Progenitor cell of endocrine pancreas (in vitro differentiated cells): ENCODE measurements around the gene RNF13. TPM values are rescaled to one million over a fixed set of nuclear protein-coding genes. Genes with fewer than 3 reads are reported as not detected.
"Not testable (repeated sequence)": the region's sequence is repeated elsewhere in the genome, so short reads cannot be mapped to it uniquely, and the experiment has no call there.

Experiments used
- DNase-seq: peaks from one replicate; pipeline ENCODE4 v3.0.0; 2021; ENCODE audit warnings: low spot score; ENCODE audit not compliant: unreplicated experiment
- H3K27ac Mint-ChIP-seq: 2 replicates; pipeline ENCODE4 v1.8.0; 2021; ENCODE audit warnings: mild to moderate bottlenecking, moderate library complexity, mixed read lengths
- H3K27me3 Mint-ChIP-seq: 2 replicates; pipeline ENCODE4 v1.8.0; 2021; ENCODE audit warnings: mixed read lengths
- H3K36me3 Mint-ChIP-seq: 2 replicates; pipeline ENCODE4 v1.8.0; 2022; ENCODE audit warnings: mixed read lengths; ENCODE audit not compliant: insufficient read depth
- H3K4me1 Mint-ChIP-seq: 2 replicates; pipeline ENCODE4 v1.8.0; 2021; ENCODE audit warnings: low read depth, mixed read lengths
- H3K4me3 Mint-ChIP-seq: 2 replicates; pipeline ENCODE4 v1.8.0; 2021; ENCODE audit warnings: low read depth, mild to moderate bottlenecking, moderate library complexity, mixed read lengths
- H3K9me3 Mint-ChIP-seq: 2 replicates; pipeline ENCODE4 v1.8.0; 2021; ENCODE audit warnings: low read depth, mixed read lengths
- CTCF ChIP-seq: fragments of 200-600 bp; sonication (generic); IDR thresholded peaks from one replicate; pipeline ENCODE4 v1.5.0; 2021; ENCODE audit warnings: antibody characterized with exemption, mild to moderate bottlenecking; ENCODE audit not compliant: unreplicated experiment
- total RNA-seq: library from RNA; stranded (reverse); gene quantifications from 2 replicates; pipeline ENCODE4 v1.2.1, GENCODE V29; 2021

The RNF13 gene
- total RNA-seq, 1 donor from 2014 or later = 29.8 TPM

- H3K4me1 Mint-ChIP-seq = peaks cover 32% of the 10 kb centered on the region
- no peak for TF ChIP-seq CTCF
- H3K36me3 Mint-ChIP-seq = peaks cover 6% of the 10 kb centered on the region
- no peaks in the 10 kb centered on the region for H3K27me3 Mint-ChIP-seq
- peak within 1 kb of the TSS; percentile 99 for H3K27ac Mint-ChIP-seq
- H3K4me3 Mint-ChIP-seq = peak within 1 kb of the TSS; percentile 98
- no peaks in the 10 kb centered on the region for H3K9me3 Mint-ChIP-seq
- DNase-seq = peak; percentile 69
Measured at GRCh38 chr3:149970716-149971402, 157.8 kb downstream of the RNF13 start, which contains the start of gene PFN2. Gene PFN2, minus strand, starts transcription at chr3:149970895. Its CDS starts 39 bp downstream, at chr3:149970856.

- peak overlapping the region; percentile 98 for H3K4me3 Mint-ChIP-seq
- DNase-seq = no peak
- H3K4me1 Mint-ChIP-seq = peaks cover 29% of the 10 kb centered on the region
- no peak for TF ChIP-seq CTCF
- H3K27ac Mint-ChIP-seq = peak overlapping the region; percentile 99
- no peaks in the 10 kb centered on the region for H3K9me3 Mint-ChIP-seq
- no peaks in the 10 kb centered on the region for H3K27me3 Mint-ChIP-seq
- H3K36me3 Mint-ChIP-seq = peaks cover 4% of the 10 kb centered on the region
Measured at GRCh38 chr3:149971403-149972075, 158.5 kb downstream of the RNF13 start.

GRCh38 chr3:149975919-149976318 is 162.9 kb downstream of the RNF13 start:
- peaks cover 2% of the 10 kb centered on the region for H3K36me3 Mint-ChIP-seq
- no peak overlapping the region for H3K27ac Mint-ChIP-seq
- H3K4me1 Mint-ChIP-seq = peaks cover 12% of the 10 kb centered on the region
- no peak overlapping the region for H3K4me3 Mint-ChIP-seq
- DNase-seq = no peak
- no peaks in the 10 kb centered on the region for H3K27me3 Mint-ChIP-seq
- TF ChIP-seq CTCF = peak; percentile 15
- H3K9me3 Mint-ChIP-seq = peaks cover 7% of the 10 kb centered on the region

- TF ChIP-seq CTCF = no peak
- Mint-ChIP-seq H3K36me3 (peaks cover 2% of the 10 kb centered on the region), H3K4me1 (peaks cover 5% of the 10 kb centered on the region), H3K9me3 (peaks cover 7% of the 10 kb centered on the region), H3K4me3 (no peak overlapping the region), H3K27ac (no peak overlapping the region), H3K27me3 (no peaks in the 10 kb centered on the region)
- no peak for DNase-seq
Measured at GRCh38 chr3:149977386-149977785, 164.4 kb downstream of the RNF13 start.

GRCh38 chr3:149981979-149982378 is 169.0 kb downstream of the RNF13 start:
- not testable (repeated sequence) for H3K4me3 Mint-ChIP-seq, H3K27ac Mint-ChIP-seq, H3K9me3 Mint-ChIP-seq, H3K4me1 Mint-ChIP-seq, DNase-seq, H3K27me3 Mint-ChIP-seq, H3K36me3 Mint-ChIP-seq

- H3K27me3 Mint-ChIP-seq, H3K4me3 Mint-ChIP-seq, H3K36me3 Mint-ChIP-seq, DNase-seq, H3K4me1 Mint-ChIP-seq, H3K27ac Mint-ChIP-seq, H3K9me3 Mint-ChIP-seq: not testable (repeated sequence)
Measured at GRCh38 chr3:149983053-149983452, 170.0 kb downstream of the RNF13 start.
